GM18861 (cell line): ENCODE results near the gene MFN2.
"Not testable (repeated sequence)": the region's sequence is repeated elsewhere in the genome, so short reads cannot be mapped to it uniquely, and the experiment has no call there.

Source experiments
- ATAC-seq: cut with Tn5 transposase; IDR thresholded peaks from one replicate; pipeline ENCODE4 v1.9.1; 2021; ENCODE audit not compliant: unreplicated experiment

MFN2 gene

GRCh38 chr1:11979851-11980675 is at the start of gene MFN2:
MFN2 (plus strand) TSS chr1:11980444; CDS start chr1:11989169, 8,725 bp downstream.
- peak; percentile 89 for ATAC-seq

- no peak for ATAC-seq
These were observed 49.4 kb upstream of the MFN2 start for GRCh38 chr1:11930571-11931445.

- no peak for ATAC-seq
These were observed 48.4 kb upstream of the MFN2 start for GRCh38 chr1:11931845-11932244.

GRCh38 chr1:11934302-11935056 is 45.8 kb upstream of the MFN2 start, which contains the start of gene PLOD1:
PLOD1 (plus strand) TSS chr1:11934717; CDS start chr1:11934780, 63 bp downstream.
- ATAC-seq, result peak; percentile 58

- ATAC-seq, result no peak
These were observed 45.2 kb upstream of the MFN2 start for GRCh38 chr1:11935057-11935412.

- not testable (repeated sequence) for ATAC-seq
These were observed 44.5 kb upstream of the MFN2 start for GRCh38 chr1:11935733-11936132.

- no peak for ATAC-seq
These were observed 41.3 kb upstream of the MFN2 start for GRCh38 chr1:11938722-11939526.

- not testable (repeated sequence) for ATAC-seq
These were observed 40.5 kb upstream of the MFN2 start for GRCh38 chr1:11939794-11940193.

GRCh38 chr1:11940260-11940921 is 39.9 kb upstream of the MFN2 start:
- no peak for ATAC-seq

- no peak for ATAC-seq
These were observed 38.0 kb upstream of the MFN2 start for GRCh38 chr1:11942280-11942679.

GRCh38 chr1:11943619-11944018 is 36.6 kb upstream of the MFN2 start:
- no peak for ATAC-seq

GRCh38 chr1:11944358-11944931 is 35.8 kb upstream of the MFN2 start:
- ATAC-seq, result no peak

- no peak for ATAC-seq
These were observed 33.6 kb upstream of the MFN2 start for GRCh38 chr1:11946647-11947046.

GRCh38 chr1:11948822-11949458 is 31.3 kb upstream of the MFN2 start:
- ATAC-seq, result no peak

- no peak for ATAC-seq
These were observed 28.3 kb upstream of the MFN2 start for GRCh38 chr1:11951901-11952300.

- ATAC-seq, result no peak
These were observed 27.7 kb upstream of the MFN2 start for GRCh38 chr1:11952455-11953109.

GRCh38 chr1:11955221-11955620 is 25.0 kb upstream of the MFN2 start:
- ATAC-seq, result no peak

- ATAC-seq, result no peak
These were observed 22.8 kb upstream of the MFN2 start for GRCh38 chr1:11957398-11957797.
